Stomach (tissue), 9 donors: ENCODE results near the gene CSAD. TPM values are rescaled to one million over a fixed set of nuclear protein-coding genes. Genes with fewer than 3 reads are reported as not detected.

Experiments used
- DNase-seq, 2 donors: peaks; one replicate each; pipeline versions ENCODE4 v3.0.0 to v3.0.0-alpha.2; 2013 to 2019
- H3K27ac ChIP-seq, 5 donors: fragments of 200-600 bp in 4 of 5; sonication (generic) in 4 of 5; one replicate each; pipeline ENCODE4 v1.5.1; 2013 to 2019; ENCODE audit warnings: mild to moderate bottlenecking in 1 of 5, moderate library complexity in 1 of 5
- H3K27me3 ChIP-seq, 3 donors: fragments of 200-600 bp; sonication (generic); one replicate each; pipeline ENCODE4 v1.5.1; 2017 to 2019; ENCODE audit warnings: mixed run types in 1 of 3
- H3K36me3 ChIP-seq, 4 donors: fragments of 200-600 bp; sonication (generic); 1 replicate in 3 of 4; 2 replicates in 1 of 4; pipeline ENCODE4 v1.5.1; 2016 to 2019
- H3K4me1 ChIP-seq, 4 donors: fragments of 200-600 bp; sonication (generic); one replicate each; pipeline ENCODE4 v1.5.1; 2016 to 2019
- H3K4me3 ChIP-seq, 4 donors: fragments of 200-600 bp; sonication (generic) in 3 of 4; one replicate each; pipeline ENCODE4 v1.5.1; 2016 to 2019; ENCODE audit warnings: mild to moderate bottlenecking in 1 of 4
- H3K9me3 ChIP-seq, 4 donors: fragments of 200-600 bp; sonication (generic); one replicate each; pipeline ENCODE4 v1.5.1; 2016 to 2019
- EP300 ChIP-seq: sonication (generic); formaldehyde crosslinking; IDR thresholded peaks from one replicate; pipeline ENCODE4 v1.6.1; 2017; ENCODE audit warnings: antibody characterized with exemption
- POLR2A ChIP-seq, 4 donors: fragments of 450-650 bp; IDR thresholded peaks; one replicate each; pipeline ENCODE4 v1.6.1; 2016; ENCODE audit warnings: antibody characterized with exemption in 4 of 4, control low read depth in 2 of 4, mild to moderate bottlenecking in 1 of 4, moderate library complexity in 1 of 4
- POLR2AphosphoS5 ChIP-seq, 3 donors: sonication (generic); formaldehyde crosslinking; IDR thresholded peaks; one replicate each; pipeline ENCODE4 v1.6.1; 2016; ENCODE audit warnings: antibody characterized with exemption in 3 of 3
- WGBS, 5 donors: extraction: QIAGEN DNeasy Blood & Tissue Kit in 3 of 5; methylation state at CpG; one replicate each; pipeline versions ENCODE4 v1.1.5 to v1.1.7; 2013 to 2018; 5-methylcytosine and 5-hydroxymethylcytosine counted together
- intact Hi-C: fragments of 100-400 bp; cut with DNase I; formaldehyde crosslinking; loops from one replicate; pipeline ENCODE4 v1.15.1; 2023; ENCODE audit warnings: low total_unique reads
- polyA plus RNA-seq, 3 donors: library from polyadenylated mRNA; stranded (reverse); fragments of 200-250 nt; gene quantifications; one replicate each; pipeline ENCODE4 v1.2.3, GENCODE V29; 2013
- total RNA-seq, 5 donors: library from RNA; depleted of rRNA; stranded (reverse); fragments of >200 nt; gene quantifications; one replicate each; pipeline versions ENCODE4 v1.1.0 to v1.2.3, GENCODE V29; 2014 to 2016
- TF ChIP-seq, protein P1 (sequence below), 7 experiments: fragments of 450-650 bp in 4 of 7; fragments of 200-600 bp in 3 of 7; sonication (generic) in 3 of 7; IDR thresholded peaks; one replicate each; pipeline ENCODE4 v1.5.1; 2016 to 2019; ENCODE audit warnings: antibody characterized with exemption in 7 of 7, control low read depth in 2 of 7, mild to moderate bottlenecking in 1 of 7
- donor health status: healthy with polysubstance abuse.
- donor health status: Bipolar disorder and iron deficiency.
- donor health status: healthy.

Gene CSAD
- total and polyA plus RNA-seq, 8 donors, result 4.6 to 334 (median 35.5) TPM

DNA sequence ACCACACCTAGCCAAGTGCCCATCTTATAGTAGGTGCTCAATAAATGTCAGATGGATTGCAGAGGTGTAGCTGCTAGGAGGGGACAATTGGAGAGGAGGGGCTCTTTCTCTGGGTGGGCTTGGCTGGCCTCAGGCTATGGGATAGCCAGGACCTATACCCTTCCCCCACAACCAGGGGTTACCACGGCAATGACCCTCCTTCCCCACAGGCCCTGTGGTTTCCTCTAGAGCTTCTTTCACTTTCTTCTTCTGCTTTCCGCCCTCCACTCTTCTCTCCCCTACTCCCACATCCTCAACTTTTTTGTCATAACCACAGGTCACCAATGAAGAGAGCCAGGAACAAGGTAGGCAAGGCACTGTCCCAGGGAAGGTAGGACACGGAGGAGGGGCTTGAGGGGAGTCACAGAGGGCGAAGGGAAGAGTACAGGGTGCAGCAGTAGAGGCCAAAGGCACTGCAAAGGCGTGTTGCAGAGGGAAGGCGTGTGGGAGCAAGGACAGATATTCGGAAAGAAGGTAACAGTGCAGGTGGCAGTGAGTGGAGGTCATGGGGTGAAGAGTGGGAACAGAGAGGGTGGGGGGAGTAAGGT lies 28.2 kb upstream of the CSAD start:
- no peaks in the 10 kb centered on the region for H3K9me3 ChIP-seq
- no peak for TF ChIP-seq EP300
- no peak for TF ChIP-seq POLR2AphosphoS5 (IDR thresholded peaks at IDR 0.05)
- TF ChIP-seq, protein P1, sequence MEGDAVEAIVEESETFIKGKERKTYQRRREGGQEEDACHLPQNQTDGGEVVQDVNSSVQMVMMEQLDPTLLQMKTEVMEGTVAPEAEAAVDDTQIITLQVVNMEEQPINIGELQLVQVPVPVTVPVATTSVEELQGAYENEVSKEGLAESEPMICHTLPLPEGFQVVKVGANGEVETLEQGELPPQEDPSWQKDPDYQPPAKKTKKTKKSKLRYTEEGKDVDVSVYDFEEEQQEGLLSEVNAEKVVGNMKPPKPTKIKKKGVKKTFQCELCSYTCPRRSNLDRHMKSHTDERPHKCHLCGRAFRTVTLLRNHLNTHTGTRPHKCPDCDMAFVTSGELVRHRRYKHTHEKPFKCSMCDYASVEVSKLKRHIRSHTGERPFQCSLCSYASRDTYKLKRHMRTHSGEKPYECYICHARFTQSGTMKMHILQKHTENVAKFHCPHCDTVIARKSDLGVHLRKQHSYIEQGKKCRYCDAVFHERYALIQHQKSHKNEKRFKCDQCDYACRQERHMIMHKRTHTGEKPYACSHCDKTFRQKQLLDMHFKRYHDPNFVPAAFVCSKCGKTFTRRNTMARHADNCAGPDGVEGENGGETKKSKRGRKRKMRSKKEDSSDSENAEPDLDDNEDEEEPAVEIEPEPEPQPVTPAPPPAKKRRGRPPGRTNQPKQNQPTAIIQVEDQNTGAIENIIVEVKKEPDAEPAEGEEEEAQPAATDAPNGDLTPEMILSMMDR (IDR thresholded peaks at IDR 0.05), result no peak
- TF ChIP-seq POLR2A (IDR thresholded peaks at IDR 0.05), result no peak
- no peaks in the 10 kb centered on the region for H3K27me3 ChIP-seq
- H3K4me1 ChIP-seq, result peaks cover 0 to 42% (median 24%) of the 10 kb centered on the region in 4 donors
- H3K36me3 ChIP-seq, result peaks cover 33 to 42% (median 42%) of the 10 kb centered on the region in 4 donors
- 44 to 69% (median 62%) methylated on average over 7 of the region's 7 CpGs for WGBS, 5 donors
- intact Hi-C loops, result no loop called here
- H3K4me3 ChIP-seq, result peak overlapping the region in 1 of 4 donors; percentile 10
- peak overlapping the region in 3 of 5 donors; percentile 12 to 62 (median 24) for H3K27ac ChIP-seq
- peak in 1 of 2 donors; percentile 34 for DNase-seq

DNA sequence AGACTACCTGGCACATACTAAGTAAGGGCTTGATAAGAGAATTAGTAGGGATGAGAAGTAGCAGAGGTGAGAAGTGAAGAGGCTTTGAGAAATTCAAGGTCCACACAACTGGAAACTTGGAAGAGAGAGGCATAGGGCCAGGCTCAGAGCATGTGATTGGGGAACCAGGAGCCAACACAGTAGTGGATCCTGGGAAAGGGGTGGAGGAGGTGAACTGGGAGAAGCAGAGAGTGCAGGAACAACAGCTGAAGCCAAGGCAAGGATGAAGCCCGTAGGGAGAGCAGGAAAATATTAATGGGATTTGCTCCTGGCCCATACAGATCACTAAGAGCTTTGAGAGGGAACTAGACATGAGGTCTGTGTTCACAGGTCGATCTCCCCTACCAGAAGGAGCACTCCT lies 27.7 kb upstream of the CSAD start:
- H3K27ac ChIP-seq, result peak overlapping the region in 3 of 5 donors; percentile 12 to 62 (median 24)
- peaks cover 0 to 36% (median 20%) of the 10 kb centered on the region in 4 donors for H3K4me1 ChIP-seq
- H3K4me3 ChIP-seq, result no peak overlapping the region
- WGBS, 5 donors, result 50 to 56% (median 53%) methylated on average over 2 of the region's 2 CpGs
- no peaks in the 10 kb centered on the region for H3K9me3 ChIP-seq
- H3K27me3 ChIP-seq, result no peaks in the 10 kb centered on the region
- peak in 1 of 2 donors; percentile 14 for DNase-seq
- H3K36me3 ChIP-seq, result peaks cover 28 to 37% (median 36%) of the 10 kb centered on the region in 4 donors
- intact Hi-C loops, result no loop called here
- TF ChIP-seq POLR2AphosphoS5 (IDR thresholded peaks at IDR 0.05), result no peak
- no peak for TF ChIP-seq EP300
- TF ChIP-seq, protein P1 (IDR thresholded peaks at IDR 0.05), result no peak
- TF ChIP-seq POLR2A (IDR thresholded peaks at IDR 0.05), result no peak

GRCh38 chr12:53207042-53207441 lies 26.3 kb upstream of the CSAD start, which contains the start of gene ITGB7:
Gene ITGB7 (minus strand): TSS chr12:53207251. CDS start chr12:53200443, 6,808 bp downstream.
- 16 to 36% (median 21%) methylated on average over 5 of the region's 5 CpGs for WGBS, 5 donors
- Histone ChIP-seq H3K9me3 (no peaks in the 10 kb centered on the region), H3K27me3 (no peaks in the 10 kb centered on the region), H3K4me1 (peaks cover 0 to 31% (median 14%) of the 10 kb centered on the region in 4 donors), H3K4me3 (peak within 1 kb of the TSS in 2 of 4 donors; percentile 8 to 31), H3K36me3 (peaks cover 17 to 23% (median 22%) of the 10 kb centered on the region in 4 donors), H3K27ac (peak within 1 kb of the TSS in 4 of 5 donors; percentile 6 to 65 (median 20))
- intact Hi-C loops, result no loop called here
- DNase-seq, result peak; percentile 52 to 69
- TF ChIP-seq POLR2AphosphoS5 (IDR thresholded peaks at IDR 0.05), result peak in 2 of 3 donors; percentile 19 to 49
- TF ChIP-seq, protein P1 (IDR thresholded peaks at IDR 0.05), result no peak
- TF ChIP-seq EP300, result no peak

DNA sequence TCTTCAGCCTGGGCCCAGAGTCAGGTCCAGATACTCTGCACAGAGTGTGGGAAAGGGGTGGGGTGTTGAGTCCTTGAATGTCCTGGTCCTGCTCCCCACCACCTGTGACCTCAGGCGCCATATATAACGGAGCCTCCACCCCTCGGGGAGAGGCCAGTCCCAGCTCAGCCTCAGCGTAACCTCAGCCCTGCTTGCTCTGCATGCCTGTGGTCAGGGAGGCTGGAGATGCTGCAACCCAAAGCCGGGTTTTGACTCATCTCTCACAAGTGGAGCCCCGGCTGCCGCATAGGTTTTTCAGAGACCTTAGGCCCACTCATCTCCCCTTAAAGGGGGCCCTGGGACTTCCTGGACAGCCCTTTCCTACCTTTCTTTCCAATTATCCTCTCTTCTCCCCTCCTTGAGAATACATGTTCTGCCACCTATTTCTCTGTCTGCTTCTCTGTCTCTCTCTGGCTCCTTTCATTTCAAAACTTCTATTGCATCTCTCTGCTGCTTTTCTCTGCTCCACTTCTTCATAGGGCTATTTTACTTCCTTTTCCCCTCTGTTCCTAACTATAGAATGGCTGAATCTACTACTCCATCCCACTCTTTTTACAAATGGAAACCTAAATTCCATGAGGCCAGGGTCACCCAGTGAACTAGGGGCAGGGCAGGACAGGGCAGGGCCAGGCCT lies 25.2 kb upstream of the CSAD start:
- intact Hi-C loops, result no loop called here
- Histone ChIP-seq H3K27me3 (no peaks in the 10 kb centered on the region), H3K36me3 (peaks cover 5 to 11% (median 11%) of the 10 kb centered on the region in 4 donors), H3K4me1 (peaks cover 0 to 31% (median 14%) of the 10 kb centered on the region in 4 donors), H3K27ac (peak overlapping the region in 3 of 5 donors; percentile 6 to 65 (median 33)), H3K4me3 (peak overlapping the region in 1 of 4 donors; percentile 31), H3K9me3 (no peaks in the 10 kb centered on the region)
- TF ChIP-seq POLR2AphosphoS5 (IDR thresholded peaks at IDR 0.05) (no peak), EP300 (no peak), POLR2A (IDR thresholded peaks at IDR 0.05) (no peak)
- TF ChIP-seq, protein P1 (IDR thresholded peaks at IDR 0.05), result no peak
- DNase-seq, result peak; percentile 15 to 34
- 55 to 76% (median 66%) methylated on average over 5 to 7 of the region's 7 CpGs for WGBS, 5 donors
